Nephron progenitor cell (in vitro differentiated cells): ENCODE data around the gene OR2T35.

Experiments
- DNase-seq: peaks from one replicate; pipeline ENCODE4 v3.0.0; 2021
- H3K27ac Mint-ChIP-seq: 2 replicates; pipeline ENCODE4 v1.8.0; 2021; ENCODE audit warnings: mild to moderate bottlenecking, moderate library complexity, mixed read lengths
- H3K27me3 Mint-ChIP-seq: 2 replicates; pipeline ENCODE4 v1.8.0; 2021; ENCODE audit warnings: mild to moderate bottlenecking, low read depth, mixed read lengths; ENCODE audit not compliant: poor library complexity
- H3K36me3 Mint-ChIP-seq: 2 replicates; pipeline ENCODE4 v1.8.0; 2021; ENCODE audit warnings: low read depth, mixed read lengths
- H3K4me1 Mint-ChIP-seq: 2 replicates; pipeline ENCODE4 v1.8.0; 2021; ENCODE audit warnings: mixed read lengths
- H3K4me3 Mint-ChIP-seq: 2 replicates; pipeline ENCODE4 v1.8.0; 2021; ENCODE audit warnings: mild to moderate bottlenecking, moderate library complexity, mixed read lengths
- H3K9me3 Mint-ChIP-seq: 2 replicates; pipeline ENCODE4 v1.8.0; 2021; ENCODE audit warnings: mild to moderate bottlenecking, moderate library complexity, mixed read lengths
- CTCF ChIP-seq: fragments of 200-600 bp; sonication (generic); IDR thresholded peaks from 2 replicates; pipeline ENCODE4 v1.5.0; 2021; ENCODE audit warnings: antibody characterized with exemption

The OR2T35 gene

DNA sequence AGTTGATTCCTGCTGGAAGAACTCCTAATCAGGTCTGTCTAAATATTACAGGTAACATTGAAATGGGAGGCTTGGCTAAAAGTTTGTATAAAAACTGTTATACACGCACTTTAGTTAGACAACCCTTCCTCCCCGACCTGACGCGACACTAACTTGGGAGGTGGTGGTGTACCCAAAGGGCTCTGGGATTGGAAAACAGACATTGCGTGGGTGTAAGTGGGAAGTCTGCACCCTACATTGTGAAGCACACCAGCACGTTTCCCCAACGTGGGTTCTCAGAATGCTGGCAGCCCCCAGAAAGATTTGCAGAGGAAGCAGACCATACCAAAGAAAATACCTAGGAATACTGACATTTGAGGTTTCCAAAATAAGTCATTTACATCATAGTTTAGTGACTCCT lies 27.0 kb downstream of the OR2T35 start:
- no peak for TF ChIP-seq CTCF
- Mint-ChIP-seq H3K27me3 (no peaks in the 10 kb centered on the region), H3K27ac (no peak overlapping the region), H3K36me3 (no peaks in the 10 kb centered on the region), H3K4me1 (no peaks in the 10 kb centered on the region), H3K9me3 (peaks cover 82% of the 10 kb centered on the region), H3K4me3 (no peak overlapping the region)
- DNase-seq = no peak

- Mint-ChIP-seq H3K27ac (no peak overlapping the region), H3K27me3 (no peaks in the 10 kb centered on the region), H3K4me3 (no peak overlapping the region), H3K4me1 (no peaks in the 10 kb centered on the region), H3K36me3 (no peaks in the 10 kb centered on the region), H3K9me3 (peaks cover 77% of the 10 kb centered on the region)
- no peak for TF ChIP-seq CTCF
- DNase-seq = no peak
Observed at GRCh38 chr1:248613742-248614141, 31.3 kb downstream of the OR2T35 start.

DNA sequence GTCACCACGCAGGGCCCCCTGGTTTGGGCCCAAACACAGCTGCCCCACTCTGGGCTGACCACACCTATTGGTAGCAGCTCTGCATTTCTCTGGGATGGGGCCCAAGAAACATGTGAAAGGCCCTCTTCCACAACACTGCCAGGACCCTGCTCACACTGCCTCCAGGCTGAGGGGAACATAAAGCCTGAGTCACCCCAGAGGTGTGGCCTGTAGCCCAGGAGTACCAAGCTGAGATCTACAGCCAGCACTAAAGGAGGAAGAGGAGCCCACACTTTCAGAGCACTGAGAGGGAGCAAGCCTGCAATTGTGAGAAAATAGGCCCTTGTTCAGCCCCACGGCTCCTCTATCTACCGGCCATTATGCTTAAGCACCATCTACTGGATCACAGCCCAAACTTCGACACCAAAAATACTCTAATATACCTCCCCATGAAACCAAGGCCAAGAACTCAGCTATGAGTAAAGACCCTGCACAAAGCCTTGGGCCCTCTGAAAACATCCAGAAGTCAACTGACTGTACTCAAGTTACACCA lies 33.1 kb downstream of the OR2T35 start:
- peaks cover 80% of the 10 kb centered on the region for H3K9me3 Mint-ChIP-seq
- TF ChIP-seq CTCF = no peak
- no peak overlapping the region for H3K4me3 Mint-ChIP-seq
- no peaks in the 10 kb centered on the region for H3K4me1 Mint-ChIP-seq
- H3K27me3 Mint-ChIP-seq = no peaks in the 10 kb centered on the region
- no peak for DNase-seq
- H3K27ac Mint-ChIP-seq = no peak overlapping the region
- no peaks in the 10 kb centered on the region for H3K36me3 Mint-ChIP-seq

- Mint-ChIP-seq H3K27me3 (no peaks in the 10 kb centered on the region), H3K4me1 (no peaks in the 10 kb centered on the region), H3K36me3 (no peaks in the 10 kb centered on the region), H3K27ac (no peak overlapping the region), H3K4me3 (no peak overlapping the region), H3K9me3 (peaks cover 81% of the 10 kb centered on the region)
- TF ChIP-seq CTCF = no peak
- no peak for DNase-seq
Observed at GRCh38 chr1:248610301-248610700, 34.8 kb downstream of the OR2T35 start.

- H3K27ac Mint-ChIP-seq = no peak overlapping the region
- no peaks in the 10 kb centered on the region for H3K36me3 Mint-ChIP-seq
- no peaks in the 10 kb centered on the region for H3K27me3 Mint-ChIP-seq
- no peak overlapping the region for H3K4me3 Mint-ChIP-seq
- H3K4me1 Mint-ChIP-seq = no peaks in the 10 kb centered on the region
- DNase-seq = no peak
- peaks cover 63% of the 10 kb centered on the region for H3K9me3 Mint-ChIP-seq
- TF ChIP-seq CTCF = no peak
Observed at GRCh38 chr1:248599396-248599795, 45.7 kb downstream of the OR2T35 start.

DNA sequence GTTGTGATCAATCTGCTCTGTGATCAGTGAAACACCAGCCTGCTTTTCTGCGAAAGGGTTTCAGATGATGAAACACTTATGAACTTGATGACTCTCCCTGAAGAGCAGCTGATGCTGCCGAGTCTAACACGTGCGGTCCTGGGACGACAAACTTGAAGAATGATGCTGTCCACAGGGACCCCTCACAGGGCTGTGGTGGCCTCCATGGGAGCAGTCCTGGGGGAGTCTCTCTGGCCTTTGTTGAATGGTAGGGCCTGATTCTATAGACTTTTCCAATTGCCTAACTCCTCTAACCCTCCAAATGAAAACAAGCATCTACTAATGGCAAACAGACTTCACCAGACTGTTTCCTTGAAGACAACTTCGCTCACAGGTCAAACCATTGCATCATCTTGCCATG lies 47.5 kb downstream of the OR2T35 start, which contains the start of gene OR2T10:
Gene OR2T10 (minus strand): TSS at position 112 of the 400 bp plus-strand sequence. CDS start 3,932 bp downstream, outside the sequence.
- DNase-seq = no peak
- peaks cover 59% of the 10 kb centered on the region for H3K9me3 Mint-ChIP-seq
- H3K27ac Mint-ChIP-seq = no peak within 1 kb of the TSS
- H3K36me3 Mint-ChIP-seq = no peaks in the 10 kb centered on the region
- no peaks in the 10 kb centered on the region for H3K27me3 Mint-ChIP-seq
- no peak within 1 kb of the TSS for H3K4me3 Mint-ChIP-seq
- no peaks in the 10 kb centered on the region for H3K4me1 Mint-ChIP-seq
- TF ChIP-seq CTCF = no peak
